OCI-LY3 (cell line): ENCODE results near the gene AKAP8L.

Experiments used
- EZH2phosphoT487 ChIP-seq: fragments of 200-600 bp; shearing (Covaris generic); IDR thresholded peaks from 2 replicates; pipeline ENCODE4 v1.6.1; 2018; ENCODE audit warnings: antibody characterized with exemption, mixed run types, low read depth
- TF ChIP-seq, protein P1 (sequence below): fragments of 200-600, 300-600 bp; sonication (generic); IDR thresholded peaks from 2 replicates; pipeline ENCODE4 v1.5.1; 2014; ENCODE audit warnings: antibody characterized with exemption, low read length, low read depth

DNA sequence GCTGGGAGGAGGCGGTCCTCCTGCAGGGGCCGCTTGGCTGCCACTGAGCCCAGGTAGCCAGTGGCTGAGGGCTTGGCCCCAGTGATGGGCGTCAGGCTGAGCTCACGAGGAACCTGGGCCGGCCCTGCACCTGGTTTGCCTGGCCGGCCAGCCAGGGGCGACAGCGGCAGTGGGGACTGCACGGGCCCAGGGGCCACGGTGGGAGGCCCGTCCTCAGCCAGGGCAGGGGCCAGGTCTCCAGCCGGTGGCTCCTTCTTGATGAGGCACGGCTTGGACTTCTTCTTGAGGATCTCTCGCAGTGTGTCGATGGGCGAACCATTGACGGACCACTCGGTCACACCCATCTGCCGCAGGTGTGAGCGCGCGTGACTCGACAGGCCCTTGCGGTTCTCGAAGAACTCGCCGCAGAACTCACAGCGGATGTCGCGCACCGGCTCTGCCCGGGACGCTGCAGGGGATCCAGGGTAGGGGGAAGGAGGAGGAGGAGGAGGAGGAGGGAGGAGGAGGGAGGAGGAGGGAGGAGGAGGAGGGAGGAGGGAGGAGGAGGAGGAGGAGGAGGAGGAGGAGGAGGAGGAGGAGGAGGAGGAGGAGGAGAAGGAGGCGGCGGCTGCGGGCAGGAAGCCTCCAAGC is 6.6 kb upstream of the AKAP8L start:
- TF ChIP-seq, protein P1, sequence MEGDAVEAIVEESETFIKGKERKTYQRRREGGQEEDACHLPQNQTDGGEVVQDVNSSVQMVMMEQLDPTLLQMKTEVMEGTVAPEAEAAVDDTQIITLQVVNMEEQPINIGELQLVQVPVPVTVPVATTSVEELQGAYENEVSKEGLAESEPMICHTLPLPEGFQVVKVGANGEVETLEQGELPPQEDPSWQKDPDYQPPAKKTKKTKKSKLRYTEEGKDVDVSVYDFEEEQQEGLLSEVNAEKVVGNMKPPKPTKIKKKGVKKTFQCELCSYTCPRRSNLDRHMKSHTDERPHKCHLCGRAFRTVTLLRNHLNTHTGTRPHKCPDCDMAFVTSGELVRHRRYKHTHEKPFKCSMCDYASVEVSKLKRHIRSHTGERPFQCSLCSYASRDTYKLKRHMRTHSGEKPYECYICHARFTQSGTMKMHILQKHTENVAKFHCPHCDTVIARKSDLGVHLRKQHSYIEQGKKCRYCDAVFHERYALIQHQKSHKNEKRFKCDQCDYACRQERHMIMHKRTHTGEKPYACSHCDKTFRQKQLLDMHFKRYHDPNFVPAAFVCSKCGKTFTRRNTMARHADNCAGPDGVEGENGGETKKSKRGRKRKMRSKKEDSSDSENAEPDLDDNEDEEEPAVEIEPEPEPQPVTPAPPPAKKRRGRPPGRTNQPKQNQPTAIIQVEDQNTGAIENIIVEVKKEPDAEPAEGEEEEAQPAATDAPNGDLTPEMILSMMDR = no peak
- TF ChIP-seq EZH2phosphoT487 = no peak
